ENCODE data around the gene TCF12.

GRCh38 chr15:57035664-57036063 lies 117.2 kb downstream of the TCF12 start:
- TF ChIP-seq CTCF (conservative IDR thresholded peaks at IDR 0.05; ENCODE audit: low read length): no peak
- no peak for TF ChIP-seq EZH2phosphoT487 (IDR thresholded peaks at IDR 0.05; ENCODE audit: borderline replicate concordance)
